Measurements from ENCODE around the gene S100B.
"Not testable (repeated sequence)": the region's sequence is repeated elsewhere in the genome, so short reads cannot be mapped to it uniquely, and the experiment has no call there.

The S100B gene

GRCh38 chr21:46597896-46598343 is 7.0 kb downstream of the S100B start:
- Histone ChIP-seq H3K9ac (ENCODE audit: low read depth, low read length) (no peak overlapping the region), H3K9me3 (ENCODE audit: insufficient read depth, low read depth, low read length) (peaks cover 27% of the 10 kb centered on the region), H3K27ac (ENCODE audit: low read length) (no peak overlapping the region), H3K27me3 (ENCODE audit: insufficient read depth, low read length) (no peaks in the 10 kb centered on the region), H3K4me1 (ENCODE audit: insufficient read depth, low read length) (peaks cover 3% of the 10 kb centered on the region; the same call in 1 of the 2 replicates), H3K4me3 (ENCODE audit: low read length) (no peak overlapping the region), H3K36me3 (ENCODE audit: insufficient read depth, low read depth, low read length) (no peaks in the 10 kb centered on the region)

DNA sequence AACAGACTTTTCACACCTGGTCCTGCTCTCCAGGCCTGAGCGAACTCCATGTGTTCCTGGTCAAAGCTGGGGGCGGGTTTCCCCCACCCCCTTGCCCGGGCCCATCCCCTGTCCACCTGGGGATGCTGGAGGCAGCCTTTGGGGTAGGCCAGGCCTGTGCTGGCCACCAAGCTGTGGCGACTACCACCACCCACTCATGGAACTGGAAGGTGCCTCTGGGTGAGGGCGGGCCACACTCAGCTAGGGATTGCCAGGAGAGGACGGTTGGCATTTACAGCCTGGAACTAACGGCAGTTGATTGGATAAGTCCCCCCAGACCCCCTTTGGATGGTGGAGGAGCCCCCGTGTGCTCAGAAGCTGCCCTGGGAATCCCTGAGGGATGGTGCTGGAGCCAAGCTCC is 7.9 kb downstream of the S100B start:
- H3K27ac ChIP-seq (ENCODE audit: low read length): no peak overlapping the region
- H3K27me3 ChIP-seq (ENCODE audit: insufficient read depth, low read length): no peaks in the 10 kb centered on the region
- no peak overlapping the region for H3K9ac ChIP-seq (ENCODE audit: low read depth, low read length)
- no peak overlapping the region for H3K4me3 ChIP-seq (ENCODE audit: low read length)
- H3K36me3 ChIP-seq (ENCODE audit: insufficient read depth, low read depth, low read length): no peaks in the 10 kb centered on the region
- H3K9me3 ChIP-seq (ENCODE audit: insufficient read depth, low read depth, low read length): peaks cover 27% of the 10 kb centered on the region
- H3K4me1 ChIP-seq (ENCODE audit: insufficient read depth, low read length): no peaks in the 10 kb centered on the region

GRCh38 chr21:46596201-46596600 is 8.7 kb downstream of the S100B start:
- H3K36me3 ChIP-seq (ENCODE audit: insufficient read depth, low read depth, low read length): no peaks in the 10 kb centered on the region
- no peak overlapping the region for H3K27ac ChIP-seq (ENCODE audit: low read length)
- H3K4me1 ChIP-seq (ENCODE audit: insufficient read depth, low read length): no peaks in the 10 kb centered on the region
- H3K9me3 ChIP-seq (ENCODE audit: insufficient read depth, low read depth, low read length): peaks cover 29% of the 10 kb centered on the region
- no peak overlapping the region for H3K9ac ChIP-seq (ENCODE audit: low read depth, low read length)
- H3K4me3 ChIP-seq (ENCODE audit: low read length): no peak overlapping the region
- no peaks in the 10 kb centered on the region for H3K27me3 ChIP-seq (ENCODE audit: insufficient read depth, low read length)

DNA sequence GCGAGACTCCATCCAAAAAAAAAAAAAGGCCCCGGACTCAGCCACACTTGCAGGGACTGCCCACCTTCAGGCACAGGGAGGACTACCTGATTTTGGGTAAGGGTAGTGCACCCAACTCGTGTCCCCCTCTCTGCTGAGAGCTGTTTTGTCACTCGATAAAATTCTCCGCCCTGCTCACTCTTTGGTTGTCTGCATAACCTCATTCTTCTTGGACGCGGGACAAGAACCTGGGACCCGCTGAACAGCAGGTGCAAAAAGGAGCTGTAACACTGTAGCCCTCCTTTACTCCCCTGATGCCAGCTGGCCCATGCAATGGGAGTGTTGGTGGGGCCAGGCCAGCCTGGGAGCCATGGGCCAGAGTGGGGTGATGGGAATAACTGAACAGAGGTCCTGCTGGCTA is 10.6 kb downstream of the S100B start:
- H3K9ac ChIP-seq (ENCODE audit: low read depth, low read length): no peak overlapping the region
- H3K9me3 ChIP-seq (ENCODE audit: insufficient read depth, low read depth, low read length): peaks cover 44% of the 10 kb centered on the region
- no peak overlapping the region for H3K4me3 ChIP-seq (ENCODE audit: low read length)
- H3K27me3 ChIP-seq (ENCODE audit: insufficient read depth, low read length): no peaks in the 10 kb centered on the region
- H3K4me1 ChIP-seq (ENCODE audit: insufficient read depth, low read length): no peaks in the 10 kb centered on the region
- no peak overlapping the region for H3K27ac ChIP-seq (ENCODE audit: low read length)
- no peaks in the 10 kb centered on the region for H3K36me3 ChIP-seq (ENCODE audit: insufficient read depth, low read depth, low read length)

DNA sequence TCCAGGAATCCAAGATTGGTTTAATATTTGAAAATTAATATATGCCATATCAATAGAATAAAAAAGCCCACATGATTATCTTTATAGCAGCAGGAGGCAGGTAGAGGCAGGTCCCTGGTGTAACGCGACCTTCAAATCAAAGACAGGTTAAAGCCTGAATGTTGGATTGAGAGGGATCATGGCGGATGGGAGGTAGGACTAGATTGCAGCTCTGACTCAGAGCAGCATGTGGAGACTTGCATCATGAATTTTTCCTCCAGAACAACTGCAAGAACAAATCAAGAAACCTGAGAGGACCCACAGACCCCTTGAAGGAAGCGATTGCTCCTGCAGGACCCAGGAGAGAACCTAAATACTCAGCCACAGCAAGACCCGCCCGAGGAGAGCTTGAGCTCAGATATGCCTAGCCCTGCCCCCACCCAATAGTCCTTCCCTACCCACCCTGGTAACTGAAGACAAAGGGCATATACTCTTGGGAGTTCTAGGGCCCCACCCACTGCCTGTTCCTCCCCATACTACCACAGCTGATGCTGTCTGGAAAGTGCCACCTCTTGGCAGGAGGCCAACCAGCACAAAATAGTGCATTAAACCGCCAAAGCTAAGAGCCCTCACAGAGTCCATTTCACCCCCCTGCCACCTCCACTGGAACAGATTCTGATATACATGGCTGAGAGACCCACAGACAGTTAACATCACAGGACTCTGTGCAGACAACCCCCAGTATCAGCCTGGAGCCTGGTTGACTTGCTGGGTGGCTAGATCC is 19.5 kb downstream of the S100B start:
- Histone ChIP-seq H3K27ac (ENCODE audit: low read length) (no peak overlapping the region), H3K27me3 (ENCODE audit: insufficient read depth, low read length) (no peaks in the 10 kb centered on the region), H3K9me3 (ENCODE audit: insufficient read depth, low read depth, low read length) (peaks cover 62% of the 10 kb centered on the region), H3K4me1 (ENCODE audit: insufficient read depth, low read length) (no peaks in the 10 kb centered on the region), H3K36me3 (ENCODE audit: insufficient read depth, low read depth, low read length) (no peaks in the 10 kb centered on the region; the same call in 1 of the 2 replicates), H3K4me3 (ENCODE audit: low read length) (no peak overlapping the region), H3K9ac (ENCODE audit: low read depth, low read length) (no peak overlapping the region)

DNA sequence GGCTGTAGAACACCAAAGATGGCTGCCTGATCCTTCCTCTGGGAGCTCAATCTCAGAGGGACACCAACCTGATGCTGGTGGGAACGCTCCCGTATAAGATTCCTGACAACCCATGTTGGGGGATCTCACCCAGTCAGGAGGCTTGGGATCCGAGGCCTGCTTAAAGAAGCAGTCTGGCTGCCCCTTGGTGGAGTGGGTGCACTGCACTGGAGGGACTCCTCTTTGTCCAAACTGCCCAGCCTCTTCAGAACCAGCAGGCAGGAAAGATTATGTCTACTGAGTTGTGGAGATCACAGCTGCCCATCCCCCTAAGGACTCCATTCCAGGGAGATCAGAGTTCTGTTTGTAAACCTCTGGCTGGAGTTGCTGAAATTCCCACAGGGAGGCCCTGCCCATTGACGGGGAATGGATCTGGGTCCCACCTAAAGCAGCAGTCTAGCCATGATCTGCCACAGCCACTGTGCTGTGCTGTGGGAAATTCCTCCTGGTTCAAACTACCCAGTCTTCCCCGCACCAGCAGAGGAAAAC is 23.0 kb downstream of the S100B start:
- H3K27me3 ChIP-seq (ENCODE audit: insufficient read depth, low read length): no peaks in the 10 kb centered on the region
- no peak overlapping the region for H3K9ac ChIP-seq (ENCODE audit: low read depth, low read length)
- peaks cover 64% of the 10 kb centered on the region for H3K9me3 ChIP-seq (ENCODE audit: insufficient read depth, low read depth, low read length)
- H3K4me1 ChIP-seq (ENCODE audit: insufficient read depth, low read length): no peaks in the 10 kb centered on the region
- H3K4me3 ChIP-seq (ENCODE audit: low read length): no peak overlapping the region
- H3K27ac ChIP-seq (ENCODE audit: low read length): no peak overlapping the region
- H3K36me3 ChIP-seq (ENCODE audit: insufficient read depth, low read depth, low read length): no peaks in the 10 kb centered on the region; the same call in 1 of the 2 replicates

GRCh38 chr21:46579394-46579793 is 25.5 kb downstream of the S100B start:
- not testable (repeated sequence) for H3K36me3 ChIP-seq (ENCODE audit: insufficient read depth, low read depth, low read length); H3K9ac ChIP-seq (ENCODE audit: low read depth, low read length); H3K4me3 ChIP-seq (ENCODE audit: low read length); H3K4me1 ChIP-seq (ENCODE audit: insufficient read depth, low read length); H3K27ac ChIP-seq (ENCODE audit: low read length); H3K27me3 ChIP-seq (ENCODE audit: insufficient read depth, low read length)
- peaks cover 60% of the 10 kb centered on the region for H3K9me3 ChIP-seq (ENCODE audit: insufficient read depth, low read depth, low read length)

DNA sequence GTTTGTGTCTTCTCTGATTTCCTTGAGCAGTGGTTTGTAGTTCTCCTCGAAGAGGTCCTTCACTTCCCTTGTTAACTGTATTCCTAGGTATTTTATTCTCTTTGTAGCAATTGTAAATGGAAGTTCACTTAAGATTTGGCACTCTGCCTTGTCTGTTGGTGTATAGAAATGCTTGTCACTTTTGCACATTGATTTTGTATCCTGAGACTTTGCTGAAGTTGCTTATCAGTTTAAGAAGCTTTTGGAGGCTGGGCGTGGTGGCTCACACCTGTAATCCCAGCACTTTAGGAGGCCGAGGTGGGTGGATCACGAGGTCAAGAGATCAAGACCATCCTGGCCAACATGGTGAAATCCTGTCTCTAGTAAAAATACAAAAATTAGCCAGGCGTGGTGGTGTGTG is 27.1 kb downstream of the S100B start:
- H3K36me3 ChIP-seq (ENCODE audit: insufficient read depth, low read depth, low read length); H3K4me3 ChIP-seq (ENCODE audit: low read length); H3K27ac ChIP-seq (ENCODE audit: low read length); H3K27me3 ChIP-seq (ENCODE audit: insufficient read depth, low read length); H3K9ac ChIP-seq (ENCODE audit: low read depth, low read length); H3K4me1 ChIP-seq (ENCODE audit: insufficient read depth, low read length): not testable (repeated sequence)
- peaks cover 51% of the 10 kb centered on the region for H3K9me3 ChIP-seq (ENCODE audit: insufficient read depth, low read depth, low read length)

GRCh38 chr21:46572850-46573249 is 32.0 kb downstream of the S100B start:
- H3K4me1 ChIP-seq (ENCODE audit: insufficient read depth, low read length): no peaks in the 10 kb centered on the region
- H3K4me3 ChIP-seq (ENCODE audit: low read length): no peak overlapping the region

GRCh38 chr21:46570631-46571030 is 34.3 kb downstream of the S100B start:
- no peak overlapping the region for H3K9ac ChIP-seq (ENCODE audit: low read depth, low read length)
- H3K9me3 ChIP-seq (ENCODE audit: insufficient read depth, low read depth, low read length): peaks cover 20% of the 10 kb centered on the region
- H3K4me1 ChIP-seq (ENCODE audit: insufficient read depth, low read length): no peaks in the 10 kb centered on the region
- peaks cover 59% of the 10 kb centered on the region for H3K36me3 ChIP-seq (ENCODE audit: insufficient read depth, low read depth, low read length)
- H3K27me3 ChIP-seq (ENCODE audit: insufficient read depth, low read length): no peaks in the 10 kb centered on the region
- H3K27ac ChIP-seq (ENCODE audit: low read length): no peak overlapping the region
- H3K4me3 ChIP-seq (ENCODE audit: low read length): no peak overlapping the region

More at GRCh38 chr21:46572850-46573249, 32.0 kb downstream of the S100B start:
- Histone ChIP-seq H3K36me3 (ENCODE audit: insufficient read depth, low read depth, low read length) (peaks cover 37% of the 10 kb centered on the region), H3K9ac (ENCODE audit: low read depth, low read length) (no peak overlapping the region), H3K27me3 (ENCODE audit: insufficient read depth, low read length) (no peaks in the 10 kb centered on the region), H3K9me3 (ENCODE audit: insufficient read depth, low read depth, low read length) (peaks cover 20% of the 10 kb centered on the region), H3K27ac (ENCODE audit: low read length) (no peak overlapping the region)

DNA sequence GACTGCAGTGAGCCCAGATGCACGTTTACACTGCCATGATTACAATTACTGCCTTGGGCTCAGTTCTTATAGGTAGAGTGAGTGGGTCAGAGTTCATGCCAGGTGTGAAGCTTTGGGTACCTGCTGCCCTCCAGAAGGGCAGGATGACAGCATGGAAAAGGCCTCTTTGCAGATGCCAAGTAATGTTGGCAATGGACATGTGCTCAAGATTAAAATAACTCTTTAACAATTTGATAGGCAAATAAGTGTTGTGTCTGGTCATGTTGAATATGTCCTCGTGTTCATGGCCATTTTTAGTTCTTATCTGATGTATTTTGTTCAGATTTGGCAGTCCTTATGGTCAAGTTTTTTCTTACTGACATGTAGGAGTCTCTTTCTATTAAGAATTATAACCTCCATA is 34.8 kb downstream of the S100B start:
- Histone ChIP-seq H3K4me1 (ENCODE audit: insufficient read depth, low read length) (no peaks in the 10 kb centered on the region), H3K9ac (ENCODE audit: low read depth, low read length) (no peak overlapping the region), H3K4me3 (ENCODE audit: low read length) (no peak overlapping the region), H3K27ac (ENCODE audit: low read length) (no peak overlapping the region), H3K36me3 (ENCODE audit: insufficient read depth, low read depth, low read length) (peaks cover 60% of the 10 kb centered on the region), H3K27me3 (ENCODE audit: insufficient read depth, low read length) (no peaks in the 10 kb centered on the region), H3K9me3 (ENCODE audit: insufficient read depth, low read depth, low read length) (peaks cover 17% of the 10 kb centered on the region)

DNA sequence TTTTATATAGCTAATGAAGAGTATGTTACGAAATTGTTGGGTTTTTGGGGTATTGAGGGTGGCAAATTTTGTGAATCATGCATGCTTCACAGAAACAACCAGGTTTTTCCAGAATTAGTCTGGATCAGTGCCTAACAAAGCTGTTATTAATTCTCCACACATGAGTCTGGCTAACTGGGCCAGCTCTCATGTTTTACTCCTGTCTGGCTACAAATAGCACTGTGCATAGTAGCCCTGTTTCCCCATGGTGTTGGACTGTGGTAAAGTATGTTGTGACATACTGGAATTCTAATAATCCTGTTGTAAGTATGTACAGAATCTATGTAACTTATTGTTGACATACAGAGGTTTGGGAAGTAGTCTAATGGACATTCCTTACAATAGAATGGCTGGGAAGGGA is 35.8 kb downstream of the S100B start:
- Histone ChIP-seq H3K4me1 (ENCODE audit: insufficient read depth, low read length) (no peaks in the 10 kb centered on the region), H3K27me3 (ENCODE audit: insufficient read depth, low read length) (no peaks in the 10 kb centered on the region), H3K36me3 (ENCODE audit: insufficient read depth, low read depth, low read length) (peaks cover 61% of the 10 kb centered on the region), H3K9ac (ENCODE audit: low read depth, low read length) (no peak overlapping the region), H3K4me3 (ENCODE audit: low read length) (no peak overlapping the region), H3K9me3 (ENCODE audit: insufficient read depth, low read depth, low read length) (peaks cover 14% of the 10 kb centered on the region), H3K27ac (ENCODE audit: low read length) (no peak overlapping the region)
